ENCODE results near the gene SPATA25. TPM values are rescaled to one million over a fixed set of nuclear protein-coding genes. Genes with fewer than 3 reads are reported as not detected.

The SPATA25 gene
- total RNA-seq, 1 donor: 1.4 TPM

DNA sequence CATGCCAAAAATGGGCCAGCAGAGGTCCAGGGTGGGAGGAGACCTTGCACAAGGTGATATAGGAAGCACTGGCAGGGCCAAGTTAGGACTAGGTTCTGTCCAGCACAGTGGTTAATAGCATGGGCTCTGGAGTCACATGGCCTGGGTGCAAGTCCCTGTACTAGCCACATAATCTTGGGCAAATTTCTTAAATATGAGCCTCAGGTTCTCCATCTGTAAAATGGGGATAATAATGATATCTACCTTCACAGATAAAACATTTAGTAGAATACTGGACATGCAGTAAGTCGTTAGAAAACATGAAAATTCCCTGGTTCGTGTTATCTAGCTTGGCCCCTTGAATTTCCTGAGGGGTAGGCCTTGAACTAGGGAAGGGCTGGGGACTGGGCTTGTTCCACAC lies 9.9 kb upstream of the SPATA25 start:
- Histone ChIP-seq H2AFZ (ENCODE audit: low read length) (no peak overlapping the region), H3K27ac (ENCODE audit: low read depth, low read length) (no peak overlapping the region), H3K79me2 (ENCODE audit: insufficient read depth, low read length) (peaks cover 15% of the 10 kb centered on the region), H3K9me3 (ENCODE audit: low read depth, low read length) (no peaks in the 10 kb centered on the region), H3K27me3 (ENCODE audit: insufficient read depth, low read length) (no peaks in the 10 kb centered on the region), H3K4me1 (ENCODE audit: insufficient read depth, low read length) (peaks cover 5% of the 10 kb centered on the region), H3K36me3 (ENCODE audit: insufficient read depth, low read length) (peaks cover 55% of the 10 kb centered on the region), H3K4me2 (ENCODE audit: insufficient read depth, low read length) (no peak overlapping the region), H4K20me1 (ENCODE audit: insufficient read depth, low read length) (peaks cover 18% of the 10 kb centered on the region), H3K4me3 (ENCODE audit: insufficient read depth, low read length) (no peak overlapping the region)
- DNase-seq (ENCODE audit: insufficient read length, low spot score, missing footprints): no peak
- TF ChIP-seq, protein P1, sequence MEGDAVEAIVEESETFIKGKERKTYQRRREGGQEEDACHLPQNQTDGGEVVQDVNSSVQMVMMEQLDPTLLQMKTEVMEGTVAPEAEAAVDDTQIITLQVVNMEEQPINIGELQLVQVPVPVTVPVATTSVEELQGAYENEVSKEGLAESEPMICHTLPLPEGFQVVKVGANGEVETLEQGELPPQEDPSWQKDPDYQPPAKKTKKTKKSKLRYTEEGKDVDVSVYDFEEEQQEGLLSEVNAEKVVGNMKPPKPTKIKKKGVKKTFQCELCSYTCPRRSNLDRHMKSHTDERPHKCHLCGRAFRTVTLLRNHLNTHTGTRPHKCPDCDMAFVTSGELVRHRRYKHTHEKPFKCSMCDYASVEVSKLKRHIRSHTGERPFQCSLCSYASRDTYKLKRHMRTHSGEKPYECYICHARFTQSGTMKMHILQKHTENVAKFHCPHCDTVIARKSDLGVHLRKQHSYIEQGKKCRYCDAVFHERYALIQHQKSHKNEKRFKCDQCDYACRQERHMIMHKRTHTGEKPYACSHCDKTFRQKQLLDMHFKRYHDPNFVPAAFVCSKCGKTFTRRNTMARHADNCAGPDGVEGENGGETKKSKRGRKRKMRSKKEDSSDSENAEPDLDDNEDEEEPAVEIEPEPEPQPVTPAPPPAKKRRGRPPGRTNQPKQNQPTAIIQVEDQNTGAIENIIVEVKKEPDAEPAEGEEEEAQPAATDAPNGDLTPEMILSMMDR (IDR thresholded peaks at IDR 0.05; ENCODE audit: extremely low read depth, low read depth, low read length): no peak

DNA sequence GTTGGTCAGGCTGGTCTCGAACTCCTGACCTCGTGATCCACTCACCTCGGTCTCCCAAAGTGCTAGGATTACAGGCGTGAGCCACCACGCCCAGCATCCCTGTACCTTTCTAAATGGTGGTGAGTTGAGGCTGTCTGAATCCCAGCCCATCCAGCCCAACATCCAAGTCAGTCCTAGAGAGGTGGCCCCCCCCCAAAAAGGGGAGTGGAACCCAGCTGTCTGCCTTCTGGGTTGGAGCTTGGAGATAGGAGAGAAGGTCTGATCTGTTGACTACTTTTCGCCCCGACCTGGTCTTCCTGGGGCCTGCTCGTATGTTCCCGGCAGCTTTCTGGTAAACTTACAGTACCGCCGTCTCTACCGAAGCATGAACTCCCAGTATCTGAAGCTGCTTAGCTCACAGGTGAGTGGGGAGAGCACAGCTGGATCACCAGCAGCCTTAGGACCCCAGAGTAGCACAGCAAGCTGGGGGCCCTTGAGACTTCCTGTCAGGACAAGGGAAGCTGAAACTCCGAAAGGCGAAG lies 9.3 kb upstream of the SPATA25 start:
- Histone ChIP-seq H3K27ac (ENCODE audit: low read depth, low read length) (no peak overlapping the region), H3K36me3 (ENCODE audit: insufficient read depth, low read length) (peaks cover 55% of the 10 kb centered on the region), H4K20me1 (ENCODE audit: insufficient read depth, low read length) (peaks cover 22% of the 10 kb centered on the region), H3K27me3 (ENCODE audit: insufficient read depth, low read length) (no peaks in the 10 kb centered on the region), H3K4me1 (ENCODE audit: insufficient read depth, low read length) (peaks cover 11% of the 10 kb centered on the region), H3K4me2 (ENCODE audit: insufficient read depth, low read length) (no peak overlapping the region), H3K79me2 (ENCODE audit: insufficient read depth, low read length) (peaks cover 20% of the 10 kb centered on the region), H2AFZ (ENCODE audit: low read length) (no peak overlapping the region), H3K4me3 (ENCODE audit: insufficient read depth, low read length) (no peak overlapping the region), H3K9me3 (ENCODE audit: low read depth, low read length) (no peaks in the 10 kb centered on the region)
- TF ChIP-seq, protein P1 (IDR thresholded peaks at IDR 0.05; ENCODE audit: extremely low read depth, low read depth, low read length): no peak
- DNase-seq (ENCODE audit: insufficient read length, low spot score, missing footprints): peak; percentile 17

DNA sequence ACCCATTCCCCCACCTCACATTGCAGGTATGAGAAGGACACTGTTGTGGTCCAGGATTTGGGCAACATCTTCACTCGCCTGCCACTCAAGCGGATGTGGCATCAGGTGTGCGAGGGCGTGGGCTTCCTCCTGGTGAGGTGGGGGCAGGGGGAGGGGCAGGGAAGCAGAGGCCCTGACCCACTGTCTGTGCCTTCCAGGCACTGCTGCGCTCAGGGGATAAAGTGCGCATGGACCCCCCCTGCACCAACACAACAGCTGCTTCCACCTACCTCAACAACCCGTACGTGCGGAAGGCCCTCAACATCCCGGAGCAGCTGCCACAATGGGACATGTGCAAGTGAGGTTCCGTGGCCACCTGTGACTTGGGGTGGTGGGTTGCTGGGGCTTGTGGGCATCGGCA lies 7.4 kb upstream of the SPATA25 start:
- Histone ChIP-seq H2AFZ (ENCODE audit: low read length) (no peak overlapping the region), H4K20me1 (ENCODE audit: insufficient read depth, low read length) (peaks cover 22% of the 10 kb centered on the region), H3K9me3 (ENCODE audit: low read depth, low read length) (no peaks in the 10 kb centered on the region), H3K27me3 (ENCODE audit: insufficient read depth, low read length) (no peaks in the 10 kb centered on the region), H3K4me2 (ENCODE audit: insufficient read depth, low read length) (no peak overlapping the region), H3K4me3 (ENCODE audit: insufficient read depth, low read length) (no peak overlapping the region), H3K4me1 (ENCODE audit: insufficient read depth, low read length) (peaks cover 23% of the 10 kb centered on the region), H3K36me3 (ENCODE audit: insufficient read depth, low read length) (peaks cover 55% of the 10 kb centered on the region), H3K27ac (ENCODE audit: low read depth, low read length) (no peak overlapping the region), H3K79me2 (ENCODE audit: insufficient read depth, low read length) (peaks cover 25% of the 10 kb centered on the region)
- DNase-seq (ENCODE audit: insufficient read length, low spot score, missing footprints): peak; percentile 53
- TF ChIP-seq, protein P1 (IDR thresholded peaks at IDR 0.05; ENCODE audit: extremely low read depth, low read depth, low read length): no peak

DNA sequence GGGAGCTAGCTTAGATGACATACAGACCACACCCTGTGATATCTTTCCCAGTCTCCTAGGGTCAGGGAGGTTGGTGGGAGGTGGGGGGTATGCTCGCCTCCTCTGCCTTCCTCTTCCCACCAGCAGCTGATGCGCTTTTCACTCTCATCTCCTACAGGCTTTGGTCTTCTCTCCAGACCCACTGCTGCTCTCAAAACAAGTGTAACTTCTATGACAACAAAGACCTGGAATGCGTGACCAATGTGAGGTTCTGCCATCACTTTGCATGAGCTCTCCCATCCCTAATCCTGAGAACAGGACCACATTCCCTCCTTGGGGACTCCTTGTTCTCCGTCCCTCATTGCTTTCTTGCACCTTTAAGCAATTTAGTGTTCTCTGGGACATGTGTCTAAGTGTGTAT lies 6.4 kb upstream of the SPATA25 start:
- no peak overlapping the region for H3K4me2 ChIP-seq (ENCODE audit: insufficient read depth, low read length)
- H4K20me1 ChIP-seq (ENCODE audit: insufficient read depth, low read length): peaks cover 22% of the 10 kb centered on the region
- H2AFZ ChIP-seq (ENCODE audit: low read length): no peak overlapping the region
- TF ChIP-seq, protein P1 (IDR thresholded peaks at IDR 0.05; ENCODE audit: extremely low read depth, low read depth, low read length): no peak
- no peak overlapping the region for H3K27ac ChIP-seq (ENCODE audit: low read depth, low read length)
- peaks cover 24% of the 10 kb centered on the region for H3K4me1 ChIP-seq (ENCODE audit: insufficient read depth, low read length)
- peak; percentile 31 for DNase-seq (ENCODE audit: insufficient read length, low spot score, missing footprints)
- no peak overlapping the region for H3K4me3 ChIP-seq (ENCODE audit: insufficient read depth, low read length)
- H3K36me3 ChIP-seq (ENCODE audit: insufficient read depth, low read length): peaks cover 55% of the 10 kb centered on the region
- no peaks in the 10 kb centered on the region for H3K27me3 ChIP-seq (ENCODE audit: insufficient read depth, low read length)
- H3K9me3 ChIP-seq (ENCODE audit: low read depth, low read length): no peaks in the 10 kb centered on the region
- H3K79me2 ChIP-seq (ENCODE audit: insufficient read depth, low read length): peaks cover 25% of the 10 kb centered on the region

Measured in osteoblast (primary cell).